Measurements from ENCODE around the gene CDS2.

CDS2 gene

GRCh38 chr20:5153612-5154542, 27.1 kb downstream of the CDS2 start:
- DNase-seq (ENCODE audit: low read depth), result no peak

GRCh38 chr20:5154543-5154925, 27.7 kb downstream of the CDS2 start:
- no peak for DNase-seq (ENCODE audit: low read depth)

- no peak for DNase-seq (ENCODE audit: low read depth)
These were observed 28.6 kb downstream of the CDS2 start for GRCh38 chr20:5155404-5155803.

- peak; percentile 41 for DNase-seq (ENCODE audit: low read depth)
These were observed 30.1 kb downstream of the CDS2 start for GRCh38 chr20:5156675-5157448.

GRCh38 chr20:5159928-5160327, 33.1 kb downstream of the CDS2 start:
- DNase-seq (ENCODE audit: low read depth), result no peak

- no peak for DNase-seq (ENCODE audit: low read depth)
These were observed 34.1 kb downstream of the CDS2 start for GRCh38 chr20:5160882-5161281.

- DNase-seq (ENCODE audit: low read depth), result no peak
These were observed 34.8 kb downstream of the CDS2 start for GRCh38 chr20:5161536-5162164.

GRCh38 chr20:5164645-5165625, 38.1 kb downstream of the CDS2 start:
- no peak for DNase-seq (ENCODE audit: low read depth)

- no peak for DNase-seq (ENCODE audit: low read depth)
These were observed 42.0 kb downstream of the CDS2 start for GRCh38 chr20:5168651-5169396.

- no peak for DNase-seq (ENCODE audit: low read depth)
These were observed 43.5 kb downstream of the CDS2 start for GRCh38 chr20:5170341-5170740.

GRCh38 chr20:5171064-5171789, 44.4 kb downstream of the CDS2 start:
- DNase-seq (ENCODE audit: low read depth), result no peak

- no peak for DNase-seq (ENCODE audit: low read depth)
These were observed 45.0 kb downstream of the CDS2 start for GRCh38 chr20:5171790-5172164.

GRCh38 chr20:5172167-5172601, 45.4 kb downstream of the CDS2 start:
- no peak for DNase-seq (ENCODE audit: low read depth)

- no peak for DNase-seq (ENCODE audit: low read depth)
These were observed 46.2 kb downstream of the CDS2 start for GRCh38 chr20:5172903-5173463.

- DNase-seq (ENCODE audit: low read depth), result no peak
These were observed 46.9 kb downstream of the CDS2 start for GRCh38 chr20:5173751-5174150.

GRCh38 chr20:5177071-5177470, 50.3 kb downstream of the CDS2 start:
- DNase-seq (ENCODE audit: low read depth), result no peak

GRCh38 chr20:5178046-5178445, 51.2 kb downstream of the CDS2 start:
- no peak for DNase-seq (ENCODE audit: low read depth)

GRCh38 chr20:5180421-5180820, 53.6 kb downstream of the CDS2 start:
- no peak for DNase-seq (ENCODE audit: low read depth)

GRCh38 chr20:5180933-5181332, 54.1 kb downstream of the CDS2 start:
- no peak for DNase-seq (ENCODE audit: low read depth)

- DNase-seq (ENCODE audit: low read depth), result no peak
These were observed 54.7 kb downstream of the CDS2 start for GRCh38 chr20:5181492-5181891.

Measured in HS-27A (cell line).